NK-92 (cell line): ENCODE results near the gene FBN1.

Source experiments
- DNase-seq: peaks from one replicate; lab custom pipeline; 2025; ENCODE audit not compliant: unreplicated experiment; lab: John Stamatoyannopoulos, UW

The FBN1 gene

GRCh38 chr15:48440084-48440483 is 205.4 kb downstream of the FBN1 start:
- DNase-seq: no peak

DNA sequence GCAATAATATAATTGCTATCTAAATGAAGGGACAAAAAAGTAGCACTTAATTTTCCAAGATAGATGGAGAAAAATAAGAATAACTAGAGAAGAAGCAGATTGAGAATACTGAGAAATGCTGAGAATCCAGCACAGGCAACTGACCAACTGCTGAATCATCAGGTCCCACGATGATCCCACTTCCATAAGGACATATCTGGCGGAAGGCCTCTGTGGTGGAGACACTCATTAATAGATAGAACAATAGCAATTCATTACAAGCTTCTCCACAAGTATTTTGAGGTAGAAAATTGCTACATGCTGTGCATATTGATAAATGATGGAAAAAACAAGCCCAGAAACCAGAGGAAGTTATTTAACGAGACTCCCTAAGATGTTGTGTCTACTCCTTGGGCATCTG is 208.3 kb downstream of the FBN1 start:
- DNase-seq: no peak

GRCh38 chr15:48435321-48435720 is 210.2 kb downstream of the FBN1 start:
- no peak for DNase-seq

DNA sequence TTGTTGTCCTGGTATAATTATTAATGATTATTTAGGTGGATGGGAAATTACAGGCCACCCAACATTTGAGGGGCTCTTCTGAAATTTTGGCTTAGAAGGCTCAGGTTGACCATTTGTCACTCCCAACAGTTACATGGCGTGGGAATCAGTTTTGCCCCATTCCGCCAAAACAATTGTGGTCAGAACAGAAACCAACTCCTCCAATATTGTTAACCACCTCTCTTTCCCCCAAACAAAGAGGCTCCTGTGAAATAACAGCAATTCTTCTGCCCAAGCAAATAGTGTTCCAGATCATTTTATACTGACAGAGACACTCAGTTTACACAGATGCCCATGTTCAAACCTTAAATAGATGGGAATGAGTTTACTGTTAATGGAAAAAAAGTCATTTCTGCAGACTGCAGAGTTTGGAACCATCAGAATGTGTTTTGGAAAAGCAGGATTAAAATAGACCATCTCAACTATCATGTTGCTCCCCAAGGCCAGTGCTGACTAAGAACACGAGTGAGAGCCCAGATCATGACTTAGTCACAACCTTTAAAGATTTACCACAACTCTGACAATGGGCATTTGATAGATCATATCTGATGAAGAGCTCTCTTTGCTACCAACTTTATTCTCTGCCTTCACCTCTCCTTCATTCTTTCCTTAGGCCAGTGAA is 212.2 kb downstream of the FBN1 start:
- no peak for DNase-seq

GRCh38 chr15:48432688-48433087 is 212.8 kb downstream of the FBN1 start:
- no peak for DNase-seq

DNA sequence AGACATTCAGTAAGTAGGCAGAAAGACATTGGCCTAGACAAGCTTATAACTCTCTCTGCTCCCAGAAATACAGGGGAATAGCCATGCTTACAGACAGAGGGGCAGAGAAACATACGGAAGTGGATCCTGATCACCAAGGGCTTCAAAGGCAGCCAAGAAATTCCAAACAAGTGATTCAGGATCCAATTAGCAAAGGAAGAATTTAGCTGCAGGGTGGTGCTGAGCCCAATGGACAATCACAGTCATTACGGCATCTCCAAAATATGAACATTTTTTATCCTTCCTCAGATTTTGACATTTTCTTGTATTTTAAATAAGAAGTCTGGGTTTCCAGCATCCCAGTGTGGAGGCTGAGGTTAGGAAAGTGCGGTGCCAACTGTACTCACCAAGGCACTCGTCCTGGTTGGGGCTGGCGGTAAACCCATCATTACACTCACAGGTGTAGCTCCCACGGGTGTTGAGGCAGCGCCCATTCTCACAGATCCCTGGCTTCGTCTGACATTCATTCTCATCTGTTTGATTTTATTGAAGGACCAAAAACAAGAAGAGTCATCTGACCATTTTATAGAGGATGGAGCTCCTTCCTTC is 217.5 kb downstream of the FBN1 start:
- no peak for DNase-seq

GRCh38 chr15:48427479-48427878 is 218.0 kb downstream of the FBN1 start:
- no peak for DNase-seq

- DNase-seq: no peak
Observed at GRCh38 chr15:48426941-48427340, 218.6 kb downstream of the FBN1 start.

- DNase-seq: no peak
Observed at GRCh38 chr15:48426044-48426443, 219.5 kb downstream of the FBN1 start.

GRCh38 chr15:48425051-48425450 is 220.5 kb downstream of the FBN1 start:
- DNase-seq: no peak

DNA sequence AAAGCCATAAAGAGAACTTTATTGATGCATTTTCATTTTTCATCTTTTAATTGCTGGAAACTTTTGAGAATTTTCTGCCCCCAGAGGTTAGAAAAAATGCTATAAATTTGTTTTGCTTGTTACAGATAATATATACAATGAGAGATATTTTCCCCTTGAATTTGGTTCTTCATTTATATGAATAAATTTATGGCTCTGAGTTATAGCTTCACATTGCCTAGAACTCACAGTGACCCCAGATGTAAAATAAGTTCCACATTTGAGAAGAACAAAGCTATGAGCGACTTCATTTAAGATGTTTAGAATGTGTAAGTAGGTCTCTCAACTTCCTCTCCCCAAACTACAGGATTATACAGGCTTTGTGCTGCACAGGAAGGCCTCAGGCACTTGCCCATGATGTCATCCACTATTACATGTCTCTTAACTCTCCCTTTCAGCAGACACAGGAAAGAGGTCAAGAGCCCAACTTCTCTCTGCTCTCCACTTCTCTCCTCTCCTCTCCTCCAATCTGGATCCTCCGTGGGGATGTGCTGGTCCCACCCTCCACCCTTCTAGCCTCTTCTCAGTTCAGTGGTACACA is 221.5 kb downstream of the FBN1 start:
- DNase-seq: no peak

- no peak for DNase-seq
Observed at GRCh38 chr15:48423342-48423741, 222.2 kb downstream of the FBN1 start.

GRCh38 chr15:48422401-48422800 is 223.1 kb downstream of the FBN1 start:
- no peak for DNase-seq

DNA sequence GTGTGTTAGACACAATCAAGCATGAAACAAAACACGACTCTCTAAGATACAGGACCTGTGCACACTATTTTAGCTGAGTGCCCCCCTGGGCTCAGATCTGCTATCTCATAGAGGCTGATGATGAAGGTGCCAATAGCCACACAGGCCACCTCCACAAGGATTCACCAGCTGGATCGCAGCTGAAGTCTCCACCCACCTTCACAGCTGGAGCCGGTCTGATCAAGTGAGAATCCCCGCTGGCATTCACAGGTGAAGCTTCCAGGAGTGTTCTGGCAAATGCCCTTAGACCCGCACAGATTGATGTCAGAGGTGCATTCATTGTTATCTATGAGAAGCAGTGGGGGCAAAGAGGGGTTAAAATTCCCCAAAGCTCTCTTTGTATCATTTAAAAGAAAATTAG is 224.1 kb downstream of the FBN1 start:
- no peak for DNase-seq

DNA sequence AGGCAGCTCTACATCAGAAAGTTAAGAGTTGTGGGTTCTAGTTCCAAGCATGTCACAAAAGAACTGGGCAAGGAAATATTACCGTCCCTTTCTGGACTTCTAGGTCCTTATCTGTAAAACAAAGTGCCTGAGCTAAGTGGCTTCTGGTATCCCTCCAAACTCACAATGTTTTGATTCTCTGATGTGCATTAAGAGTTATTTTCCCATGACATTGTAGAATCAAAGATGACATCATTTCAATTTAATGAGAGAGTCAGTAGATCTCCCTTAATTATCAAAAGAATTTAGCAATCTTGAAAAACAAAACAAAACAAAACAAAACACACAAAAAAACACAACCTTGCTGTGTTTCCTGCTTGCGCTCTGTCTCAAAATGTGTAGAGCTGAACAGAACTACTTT is 225.6 kb downstream of the FBN1 start:
- no peak for DNase-seq

- no peak for DNase-seq
Observed at GRCh38 chr15:48418343-48418742, 227.2 kb downstream of the FBN1 start.

- no peak for DNase-seq
Observed at GRCh38 chr15:48416301-48416700, 229.2 kb downstream of the FBN1 start.

- no peak for DNase-seq
Observed at GRCh38 chr15:48415036-48415886, 230.2 kb downstream of the FBN1 start.

GRCh38 chr15:48414015-48414414 is 231.5 kb downstream of the FBN1 start:
- DNase-seq: no peak

- no peak for DNase-seq
Observed at GRCh38 chr15:48413304-48413703, 232.2 kb downstream of the FBN1 start.

- DNase-seq: no peak
Observed at GRCh38 chr15:48411971-48412591, 233.4 kb downstream of the FBN1 start.
